Raji (cell line): ENCODE measurements around the gene RPS6KC1.

Source experiments
- POLR2A ChIP-seq: IDR thresholded peaks from 2 replicates; pipeline ENCODE4 v1.6.1; 2011; ENCODE audit warnings: low read depth, low read length, control low read depth; ENCODE audit not compliant: insufficient read depth

The RPS6KC1 gene

DNA sequence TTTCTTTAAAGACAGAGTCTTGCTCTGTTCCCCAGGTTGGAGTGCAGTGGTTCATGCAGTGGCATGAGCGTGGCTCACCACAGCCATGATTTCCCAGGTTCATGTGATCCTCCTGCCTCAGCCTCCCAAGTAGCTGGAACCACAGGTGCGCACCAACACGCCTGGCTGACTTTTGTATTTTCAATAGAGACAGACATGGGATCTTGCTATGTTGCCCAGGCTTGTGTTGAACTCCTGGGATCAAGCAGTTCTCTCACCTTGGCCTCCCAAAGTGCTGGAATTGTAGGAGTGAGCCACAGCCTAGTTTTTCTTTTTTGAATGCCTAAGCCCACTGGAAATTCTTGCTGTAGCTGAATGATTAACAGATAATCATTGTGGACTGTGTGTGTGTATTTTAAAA is 113.5 kb downstream of the RPS6KC1 start:
- TF ChIP-seq POLR2A: no peak

GRCh38 chr1:213166852-213167251 is 115.8 kb downstream of the RPS6KC1 start:
- TF ChIP-seq POLR2A: no peak

- no peak for TF ChIP-seq POLR2A
Measured at GRCh38 chr1:213171711-213172110, 120.7 kb downstream of the RPS6KC1 start.

DNA sequence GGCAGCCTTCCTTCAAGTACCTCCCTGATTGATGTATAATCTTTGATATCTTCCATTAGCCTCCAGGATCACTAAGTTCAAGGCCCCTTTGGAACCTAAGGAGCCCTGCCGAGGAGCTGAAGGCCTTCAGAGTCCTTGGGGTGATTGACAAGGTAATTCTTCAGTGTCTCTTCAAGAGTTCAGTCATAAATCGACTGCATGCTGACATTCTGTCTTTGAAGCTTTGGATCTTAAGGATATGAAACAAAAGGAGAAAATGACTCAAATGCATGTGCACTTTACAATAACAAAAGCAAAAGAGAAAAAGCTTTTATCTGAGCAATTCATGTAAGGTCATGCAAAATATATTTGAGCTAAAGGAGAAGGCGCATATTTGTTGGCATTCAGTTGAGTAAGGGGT is 125.3 kb downstream of the RPS6KC1 start:
- no peak for TF ChIP-seq POLR2A

DNA sequence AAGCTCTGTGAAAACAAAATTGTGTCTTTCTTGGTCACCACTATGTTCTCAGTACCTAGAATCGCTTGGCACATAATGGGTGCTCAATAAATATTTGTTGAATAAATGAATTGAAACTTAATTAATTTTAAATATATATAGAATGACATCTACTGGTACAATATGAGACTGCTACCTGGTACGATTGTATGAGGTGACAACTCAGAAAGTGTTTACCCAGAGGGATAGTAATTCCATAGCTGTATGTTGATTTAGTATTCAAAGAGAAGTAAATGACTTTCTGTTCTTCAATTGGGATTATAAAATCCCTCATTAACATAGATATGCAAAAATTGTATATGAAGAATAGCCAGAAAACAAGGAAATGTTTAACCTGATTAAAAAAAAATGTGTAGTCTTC is 128.7 kb downstream of the RPS6KC1 start:
- TF ChIP-seq POLR2A: no peak

DNA sequence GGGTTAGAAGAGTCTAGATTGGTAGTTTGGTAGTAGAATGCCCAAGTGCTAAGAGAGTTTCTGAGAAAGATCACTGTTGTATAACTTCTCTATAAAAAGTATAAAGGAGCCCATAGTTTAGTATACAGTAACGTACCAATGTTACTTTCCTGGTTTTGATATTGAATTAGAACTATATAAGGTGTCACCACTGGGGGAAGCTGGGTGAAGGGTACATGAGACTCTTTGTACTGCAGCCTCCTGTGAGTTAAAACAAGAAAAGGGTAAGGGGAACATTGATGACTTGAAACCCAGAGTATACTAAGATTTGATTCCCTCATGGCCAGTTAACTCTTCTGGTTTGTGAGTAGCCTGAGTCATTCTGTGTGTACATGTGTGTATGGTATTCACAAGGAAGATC is 129.8 kb downstream of the RPS6KC1 start:
- TF ChIP-seq POLR2A: no peak

DNA sequence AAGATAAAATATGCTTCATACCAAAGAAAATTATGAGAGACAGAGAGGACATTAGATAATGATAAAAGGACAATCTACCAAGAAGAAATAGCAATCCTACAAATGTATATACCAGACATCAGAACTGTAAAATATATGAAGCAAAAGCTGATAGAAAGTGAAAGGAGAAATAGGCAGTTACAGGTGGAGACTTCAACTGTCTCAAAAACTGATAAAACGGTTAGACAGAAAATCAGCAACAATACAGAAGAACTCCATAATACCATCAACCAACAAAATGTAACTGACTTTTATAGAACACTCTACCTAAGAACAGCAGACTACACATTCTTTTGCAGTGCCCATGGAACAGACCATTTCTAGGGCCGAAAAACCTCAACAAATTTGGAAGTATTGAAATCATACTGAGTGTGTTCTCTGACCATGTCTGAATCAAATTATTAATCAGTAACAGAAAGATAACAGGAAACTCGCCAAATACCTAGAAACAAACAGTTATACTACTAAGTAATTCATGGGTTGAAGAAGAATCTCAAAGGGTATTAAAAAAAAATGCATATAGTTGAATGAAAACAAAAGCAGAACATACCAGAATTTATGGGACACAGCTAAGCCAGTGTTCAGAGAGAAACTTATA is 132.1 kb downstream of the RPS6KC1 start:
- TF ChIP-seq POLR2A: no peak

DNA sequence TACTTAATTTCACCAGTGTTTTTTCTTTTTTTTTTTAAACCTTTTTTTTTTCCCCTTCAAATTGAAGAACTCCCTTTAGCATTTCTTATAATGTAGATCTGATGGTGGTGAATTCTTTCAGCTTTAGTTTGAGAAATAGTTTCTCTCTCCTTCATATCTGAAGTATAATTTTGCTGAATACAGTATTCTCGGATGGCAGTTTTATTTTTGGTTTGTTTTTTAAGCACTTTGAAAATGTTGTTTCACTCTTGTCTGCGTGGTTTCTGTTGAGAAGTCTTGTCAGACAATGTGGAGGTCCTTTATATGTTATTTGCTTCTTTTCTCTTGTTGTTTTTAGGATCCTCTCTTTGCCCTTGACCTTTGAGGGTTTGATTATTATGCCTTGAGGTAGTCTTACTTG is 135.1 kb downstream of the RPS6KC1 start:
- TF ChIP-seq POLR2A: no peak

DNA sequence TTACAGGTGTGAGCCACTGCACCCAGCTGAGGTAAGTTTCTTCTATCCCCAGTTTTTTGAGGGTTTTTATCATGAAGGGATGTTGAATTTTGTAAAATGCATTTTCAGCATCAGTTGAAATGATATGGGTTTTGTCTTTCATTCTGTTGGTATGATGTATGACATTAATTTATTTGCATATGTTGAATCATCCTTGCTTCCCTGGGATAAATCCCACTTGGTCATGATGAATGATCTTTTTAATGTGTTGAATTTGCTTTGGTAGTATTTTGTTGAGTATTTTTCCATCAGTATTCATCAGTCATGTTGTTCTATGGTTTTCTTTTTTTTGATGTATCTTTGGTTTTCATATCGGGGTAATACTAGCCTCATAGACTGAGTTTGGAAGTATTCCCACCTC is 141.0 kb downstream of the RPS6KC1 start:
- TF ChIP-seq POLR2A: no peak

DNA sequence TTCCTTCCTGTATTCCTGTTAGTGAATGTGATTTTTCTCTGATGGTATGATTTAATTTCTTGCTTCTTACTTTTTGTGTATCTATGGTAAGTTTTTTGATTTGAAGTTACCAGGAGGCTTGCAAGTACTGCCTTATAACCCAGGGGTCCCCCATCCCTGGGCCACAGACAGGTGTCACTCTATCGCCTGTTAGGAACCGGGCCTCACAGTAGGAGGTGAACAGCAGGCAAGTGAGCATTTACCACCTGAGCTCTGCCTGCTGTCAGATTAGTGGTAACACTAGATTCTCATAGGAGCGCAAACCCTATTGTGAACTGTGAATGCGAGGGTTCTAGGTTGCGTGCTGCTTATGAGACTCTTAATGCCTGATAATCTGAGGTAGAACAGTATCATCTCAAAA is 143.3 kb downstream of the RPS6KC1 start:
- no peak for TF ChIP-seq POLR2A

DNA sequence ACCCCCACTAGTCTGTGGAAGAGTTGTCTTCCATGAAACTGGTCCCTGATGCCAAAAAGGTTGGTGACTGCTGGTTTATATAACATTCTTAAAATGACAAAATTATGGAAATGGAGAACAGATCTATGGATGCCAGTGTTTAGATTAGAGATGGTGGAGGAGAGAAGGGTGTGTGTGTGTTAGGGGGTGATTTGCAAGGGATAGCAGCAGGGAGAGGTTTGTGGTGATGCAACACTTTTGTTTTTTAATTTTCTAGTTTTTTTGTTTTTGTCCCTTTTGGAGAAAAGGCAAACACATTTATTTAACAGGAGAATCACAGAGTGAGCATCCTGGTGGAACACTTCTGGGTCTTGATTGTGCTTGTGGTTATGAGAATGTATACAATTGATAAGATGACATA is 143.8 kb downstream of the RPS6KC1 start:
- no peak for TF ChIP-seq POLR2A

DNA sequence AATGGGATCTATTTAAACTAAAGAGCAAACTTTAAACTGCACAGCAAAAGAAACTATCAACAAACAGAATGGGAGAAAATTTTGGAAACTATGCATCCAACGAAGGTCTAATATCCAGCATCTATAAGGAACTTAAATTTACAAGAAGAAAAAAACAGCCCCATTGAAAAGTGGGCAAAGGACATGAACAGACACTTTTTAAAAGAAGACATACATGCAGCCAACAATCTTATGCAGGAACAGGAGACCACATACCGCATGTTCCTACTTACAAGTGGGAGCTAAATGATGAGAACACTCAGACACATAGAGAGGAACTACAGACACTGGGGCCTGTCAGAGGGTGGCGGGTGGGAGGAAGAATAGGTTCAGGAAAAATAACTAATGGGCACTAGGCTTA is 149.6 kb downstream of the RPS6KC1 start:
- TF ChIP-seq POLR2A: no peak

- TF ChIP-seq POLR2A: no peak
Measured at GRCh38 chr1:213201380-213202155, 150.5 kb downstream of the RPS6KC1 start.

DNA sequence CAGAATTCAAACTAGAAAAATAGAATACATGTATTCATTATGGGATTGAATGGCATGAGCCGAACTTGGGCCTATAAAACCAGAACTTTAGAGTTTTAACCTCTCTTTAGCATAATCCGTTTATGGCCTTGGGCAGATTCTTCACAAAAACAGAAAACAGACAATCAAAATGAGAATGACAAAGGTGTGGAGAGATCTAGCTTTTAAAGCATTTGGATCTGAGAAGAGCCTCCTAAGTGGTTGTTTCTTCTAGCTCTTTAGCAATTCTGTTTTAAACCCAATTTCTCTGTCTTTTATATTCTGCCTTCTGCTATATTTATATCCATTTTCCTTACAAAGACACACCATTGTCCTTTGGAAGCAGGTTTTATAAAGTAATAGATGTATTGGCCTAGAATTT is 160.2 kb downstream of the RPS6KC1 start:
- TF ChIP-seq POLR2A: no peak

GRCh38 chr1:213221209-213221608 is 170.2 kb downstream of the RPS6KC1 start:
- no peak for TF ChIP-seq POLR2A

GRCh38 chr1:213227458-213227857 is 176.4 kb downstream of the RPS6KC1 start:
- TF ChIP-seq POLR2A: no peak

DNA sequence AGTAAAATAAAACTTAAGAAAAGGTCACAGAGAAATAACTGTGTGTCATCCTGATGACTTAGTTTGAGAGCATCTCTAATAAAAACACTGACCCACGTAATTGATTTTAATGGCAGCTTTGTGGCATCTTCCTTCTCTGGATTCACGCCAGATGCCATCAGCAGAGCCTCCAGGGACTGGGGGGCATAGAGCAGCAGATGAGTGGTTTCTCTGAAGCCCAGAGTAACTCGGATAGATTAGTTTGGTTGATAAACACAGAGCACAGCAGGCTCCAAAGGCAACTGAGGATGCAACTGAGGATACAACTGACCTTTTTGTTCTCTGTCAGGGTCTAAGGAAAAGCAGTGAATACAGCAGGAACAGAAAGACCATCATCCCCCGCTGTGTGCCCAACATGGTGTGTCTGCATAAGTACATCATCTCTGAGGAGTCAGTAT is 180.8 kb downstream of the RPS6KC1 start:
- TF ChIP-seq POLR2A: no peak
